BLaER1 (cell line): ENCODE results near the gene CRYZ.
"Not testable (repeated sequence)": the region's sequence is repeated elsewhere in the genome, so short reads cannot be mapped to it uniquely, and the experiment has no call there.

Experiments
- H3K27ac ChIP-seq: shearing (Covaris generic); formaldehyde crosslinking; 2 replicates; pipeline ENCODE4 v1.8.1; 2022
- H3K27me3 ChIP-seq: shearing (Covaris generic); formaldehyde crosslinking; 2 replicates; pipeline ENCODE4 v1.8.1; 2022
- H3K36me3 ChIP-seq: shearing (Covaris generic); formaldehyde crosslinking; 2 replicates; pipeline ENCODE4 v1.8.1; 2022
- H3K4me1 ChIP-seq: shearing (Covaris generic); formaldehyde crosslinking; 2 replicates; pipeline ENCODE4 v1.8.1; 2022
- H3K4me2 ChIP-seq: shearing (Covaris generic); formaldehyde crosslinking; 2 replicates; pipeline ENCODE4 v1.8.1; 2022
- H3K4me3 ChIP-seq: shearing (Covaris generic); formaldehyde crosslinking; 2 replicates; pipeline ENCODE4 v1.8.1; 2022
- H3K9ac ChIP-seq: shearing (Covaris generic); formaldehyde crosslinking; 2 replicates; pipeline ENCODE4 v1.8.1; 2022
- H3K9me3 ChIP-seq: shearing (Covaris generic); formaldehyde crosslinking; 2 replicates; pipeline ENCODE4 v1.8.1; 2022
- H4K20me1 ChIP-seq: shearing (Covaris generic); formaldehyde crosslinking; 2 replicates; pipeline ENCODE4 v1.8.1; 2022
- Cebpa-rat ChIP-seq: shearing (Covaris generic); IDR thresholded peaks from 2 replicates; pipeline ENCODE4 v1.8.1; 2022

CRYZ gene

DNA sequence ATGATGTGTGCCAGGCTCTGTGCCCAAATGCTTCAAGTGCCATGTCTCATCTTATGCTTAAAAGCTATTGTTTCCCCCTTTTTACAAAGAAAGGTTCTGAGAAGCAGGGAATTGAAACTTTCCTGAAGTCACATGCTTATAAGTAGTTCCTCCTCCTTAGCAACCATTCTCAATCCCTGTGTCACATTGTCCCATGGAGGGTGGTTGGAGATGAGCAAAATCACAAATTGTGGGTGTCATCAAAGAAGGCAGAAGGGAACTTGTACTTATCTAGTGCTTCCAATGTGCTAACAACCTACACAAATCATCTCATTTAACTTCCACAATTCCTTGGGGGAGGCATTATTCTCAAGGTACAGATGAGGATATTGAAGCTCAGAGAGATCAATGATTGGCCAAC, 49.2 kb downstream of the CRYZ start:
- Histone ChIP-seq H3K4me1 (peaks cover 16% of the 10 kb centered on the region), H3K27me3 (no peaks in the 10 kb centered on the region), H3K9ac (no peak overlapping the region), H3K4me3 (no peak overlapping the region), H3K36me3 (no peaks in the 10 kb centered on the region), H3K4me2 (no peak overlapping the region), H3K9me3 (no peaks in the 10 kb centered on the region), H3K27ac (no peak overlapping the region), H4K20me1 (no peaks in the 10 kb centered on the region)
- no peak for TF ChIP-seq Cebpa-rat

DNA sequence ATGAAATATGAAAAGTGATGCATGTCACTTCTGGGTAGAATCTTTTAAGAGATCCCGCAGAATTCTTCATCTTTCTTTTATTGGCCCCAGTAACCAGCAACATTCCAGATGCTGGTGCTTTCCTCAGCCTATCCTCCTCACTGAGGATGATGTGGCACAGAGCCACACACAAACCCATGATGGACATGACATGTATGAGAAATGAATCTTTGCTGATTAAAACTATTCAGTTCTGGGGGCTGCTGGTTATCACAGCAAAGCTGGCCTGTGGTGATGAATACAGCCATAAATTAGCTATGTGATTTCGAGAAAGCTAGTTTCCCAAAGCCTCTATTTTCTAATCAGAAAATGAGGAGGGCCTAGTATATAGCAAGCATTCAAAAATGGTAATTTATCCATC, 51.0 kb downstream of the CRYZ start:
- Histone ChIP-seq H3K9ac (no peak overlapping the region), H3K9me3 (no peaks in the 10 kb centered on the region), H4K20me1 (no peaks in the 10 kb centered on the region), H3K4me1 (peaks cover 16% of the 10 kb centered on the region), H3K27ac (no peak overlapping the region), H3K4me3 (no peak overlapping the region), H3K27me3 (no peaks in the 10 kb centered on the region), H3K36me3 (no peaks in the 10 kb centered on the region), H3K4me2 (no peak overlapping the region)
- no peak for TF ChIP-seq Cebpa-rat

DNA sequence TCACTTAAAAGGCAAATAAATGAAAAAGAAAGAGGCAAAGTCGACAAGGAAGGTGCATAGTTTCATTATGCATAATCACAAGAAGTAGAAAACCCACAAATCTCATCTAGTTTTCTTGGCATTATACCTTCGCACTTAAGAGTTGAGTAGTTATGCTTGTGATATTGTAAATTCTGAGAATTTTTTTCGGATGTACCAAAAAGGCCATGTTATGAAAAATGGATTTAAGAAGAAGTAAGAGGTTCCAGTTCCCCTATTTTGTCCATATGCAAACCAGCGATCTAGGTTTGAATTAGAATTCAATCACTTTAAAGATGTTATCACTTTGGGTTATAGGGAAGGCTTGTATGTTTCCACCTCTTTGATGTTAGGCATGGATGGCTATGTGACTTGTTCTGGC, 51.4 kb downstream of the CRYZ start:
- Histone ChIP-seq H4K20me1 (no peaks in the 10 kb centered on the region), H3K27ac (no peak overlapping the region), H3K36me3 (no peaks in the 10 kb centered on the region), H3K9me3 (no peaks in the 10 kb centered on the region), H3K4me3 (no peak overlapping the region), H3K9ac (no peak overlapping the region), H3K27me3 (no peaks in the 10 kb centered on the region), H3K4me2 (peak overlapping the region; percentile 48; the same call in 1 of the 2 replicates), H3K4me1 (peaks cover 16% of the 10 kb centered on the region)
- TF ChIP-seq Cebpa-rat = no peak

DNA sequence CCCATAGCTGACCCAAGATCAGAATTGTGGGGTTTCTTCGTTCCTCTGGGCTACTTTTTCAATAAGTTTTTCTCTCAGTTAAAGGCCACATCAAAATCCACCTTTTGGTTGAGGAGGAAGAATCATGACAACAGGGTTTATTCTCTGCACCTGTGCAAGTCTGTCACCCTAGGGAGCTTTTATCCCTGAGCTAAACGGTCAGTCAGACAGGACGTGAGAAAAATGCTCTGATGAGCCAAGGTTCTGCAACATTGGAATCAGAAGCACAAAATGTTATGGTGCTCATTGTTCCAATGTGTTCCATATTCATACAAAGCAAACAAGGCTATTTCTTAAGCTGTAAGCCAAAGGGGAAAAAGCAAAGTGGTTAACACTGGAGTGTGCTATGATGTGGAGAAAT, 51.8 kb downstream of the CRYZ start:
- Histone ChIP-seq H3K4me1 (peaks cover 16% of the 10 kb centered on the region), H3K36me3 (no peaks in the 10 kb centered on the region), H3K4me2 (peak overlapping the region; percentile 48), H3K27me3 (no peaks in the 10 kb centered on the region), H3K9me3 (no peaks in the 10 kb centered on the region), H3K4me3 (no peak overlapping the region), H3K27ac (no peak overlapping the region), H4K20me1 (no peaks in the 10 kb centered on the region), H3K9ac (no peak overlapping the region)
- TF ChIP-seq Cebpa-rat = no peak

DNA sequence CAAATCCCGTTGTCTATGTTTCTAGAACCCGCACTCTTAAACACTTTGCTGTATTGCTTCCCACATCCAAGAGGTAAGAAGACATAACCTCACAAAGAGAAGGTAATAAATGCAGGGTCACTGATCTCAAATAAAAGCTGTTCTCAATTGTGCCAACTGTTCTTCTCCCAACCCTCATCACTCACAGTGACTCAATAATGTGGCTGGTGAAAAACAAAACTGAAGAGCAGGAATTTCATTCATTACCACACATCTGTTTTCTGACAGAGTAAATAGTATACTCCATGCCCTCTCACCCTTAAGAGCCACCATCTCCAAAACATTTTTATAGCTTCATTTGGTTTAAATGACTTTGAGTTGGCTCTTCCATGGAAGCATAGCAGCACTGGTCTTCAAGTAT, 53.0 kb downstream of the CRYZ start:
- Histone ChIP-seq H3K27me3 (no peaks in the 10 kb centered on the region), H3K9me3 (no peaks in the 10 kb centered on the region), H4K20me1 (no peaks in the 10 kb centered on the region), H3K9ac (no peak overlapping the region), H3K36me3 (no peaks in the 10 kb centered on the region), H3K4me1 (peaks cover 16% of the 10 kb centered on the region), H3K27ac (no peak overlapping the region), H3K4me2 (no peak overlapping the region; the same call in 1 of the 2 replicates), H3K4me3 (no peak overlapping the region)
- no peak for TF ChIP-seq Cebpa-rat

DNA sequence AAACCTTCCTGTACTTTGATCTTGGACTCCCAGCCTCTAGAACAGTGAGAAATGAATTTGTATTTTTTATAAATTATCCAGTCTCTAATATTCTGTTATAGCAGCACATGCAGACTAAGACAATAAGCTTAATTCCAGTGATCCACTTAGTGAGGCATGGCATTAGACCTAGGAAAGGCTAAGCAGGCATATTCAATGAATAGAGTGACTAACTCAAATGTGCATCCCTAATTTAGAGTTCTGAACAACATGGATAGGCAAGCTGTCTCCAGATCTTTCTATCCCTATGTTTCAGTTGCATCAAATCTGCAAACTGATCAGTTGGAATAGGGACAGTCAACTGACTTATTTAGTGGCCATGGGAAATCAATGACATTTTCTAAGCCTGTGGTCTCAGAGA, 54.9 kb downstream of the CRYZ start:
- Histone ChIP-seq H3K36me3 (no peaks in the 10 kb centered on the region), H4K20me1 (no peaks in the 10 kb centered on the region)
- no peak for TF ChIP-seq Cebpa-rat

DNA sequence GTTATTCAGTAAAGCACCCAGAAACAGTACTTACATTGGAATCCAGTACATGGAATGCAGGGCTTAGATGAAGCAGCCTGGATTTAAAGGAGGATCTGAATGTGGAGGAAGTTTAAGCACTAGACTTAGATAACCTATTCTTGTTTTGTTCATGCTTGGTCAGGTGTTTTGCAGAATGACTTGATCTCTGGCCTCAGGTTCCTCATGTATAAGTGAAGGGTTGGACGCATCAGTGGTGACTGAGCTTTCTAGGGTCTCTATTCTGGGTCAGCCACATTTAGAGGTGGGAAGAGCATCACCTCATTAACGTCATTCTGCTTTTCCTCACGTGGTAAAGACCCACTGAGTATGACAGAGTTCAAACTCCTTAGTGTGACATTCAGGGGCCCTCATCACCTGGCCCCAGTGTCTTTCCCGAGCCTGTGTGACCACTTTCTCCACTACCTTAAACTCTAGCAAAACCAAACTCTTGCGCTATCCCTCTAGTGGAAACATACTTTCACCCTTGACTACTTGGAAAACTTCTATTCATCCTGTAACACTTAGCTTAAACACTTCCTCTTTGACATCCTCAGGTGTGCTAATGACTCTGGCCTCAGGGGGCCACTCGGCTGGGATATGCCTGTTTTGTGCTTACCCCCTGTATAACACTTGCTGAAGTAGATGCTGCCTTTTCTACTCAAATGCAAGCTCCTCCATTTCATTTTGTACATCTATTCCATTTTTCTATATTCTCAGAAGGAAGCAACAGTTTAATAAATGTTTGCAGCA, 58.4 kb downstream of the CRYZ start:
- H3K4me3 ChIP-seq = no peak overlapping the region
- H3K4me2 ChIP-seq = no peak overlapping the region
- no peak overlapping the region for H3K9ac ChIP-seq
- no peaks in the 10 kb centered on the region for H3K27me3 ChIP-seq
- H4K20me1 ChIP-seq = no peaks in the 10 kb centered on the region
- H3K9me3 ChIP-seq = peaks cover 28% of the 10 kb centered on the region
- H3K36me3 ChIP-seq = no peaks in the 10 kb centered on the region
- 0 out of 2 replicates have a peak, but pooled peaks cover under 1% of the 10 kb centered on the region for H3K4me1 ChIP-seq
- H3K27ac ChIP-seq = no peak overlapping the region
- no peak for TF ChIP-seq Cebpa-rat

More for the DNA sequence above, 54.9 kb downstream of the CRYZ start:
- Histone ChIP-seq H3K4me1 (peaks cover 16% of the 10 kb centered on the region), H3K9me3 (peaks cover 11% of the 10 kb centered on the region), H3K9ac (no peak overlapping the region), H3K27me3 (no peaks in the 10 kb centered on the region), H3K4me2 (no peak overlapping the region), H3K4me3 (no peak overlapping the region), H3K27ac (no peak overlapping the region)

DNA sequence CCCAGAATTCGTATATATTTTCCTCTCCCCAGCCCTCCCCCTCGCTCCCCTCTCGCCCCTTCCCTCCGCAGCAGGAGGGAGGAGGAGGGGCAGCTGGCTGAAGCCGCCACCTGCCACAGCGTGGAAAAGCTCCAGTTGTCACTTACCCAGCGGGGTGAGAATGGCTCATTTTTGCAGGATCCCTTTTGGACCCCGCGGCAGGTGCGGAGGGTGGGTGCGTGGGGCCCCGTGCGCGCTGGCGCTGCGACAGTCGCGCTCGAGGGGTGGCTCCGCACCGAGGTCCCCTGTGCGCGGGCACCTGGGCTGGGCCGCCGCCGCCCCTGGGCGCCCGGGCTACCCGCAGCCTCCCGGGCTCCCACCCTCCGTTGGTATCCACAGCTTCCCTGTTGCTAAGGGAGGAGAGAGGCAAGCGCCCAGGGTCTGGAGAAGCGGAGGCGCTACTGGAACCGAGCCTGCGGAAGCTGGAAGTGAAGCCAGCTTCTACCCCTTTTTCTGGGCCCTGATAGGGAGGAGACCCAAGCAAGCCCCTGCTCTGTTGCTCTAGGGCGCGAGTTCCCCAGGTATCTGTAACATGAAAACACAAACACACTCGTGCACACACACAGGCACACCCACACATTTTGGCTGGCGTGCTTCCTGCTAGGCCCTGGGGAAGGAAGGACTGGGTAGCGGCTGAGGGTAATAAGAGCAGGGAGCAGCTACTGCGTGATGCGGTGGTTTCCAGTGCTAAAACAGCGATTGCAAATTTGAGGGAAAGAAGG, 59.3 kb downstream of the CRYZ start, which contains the start of gene ERICH3:
ERICH3 (minus strand) TSS at position 442 of the 761 bp plus-strand sequence; CDS start at position 169, 273 bp downstream.
- H3K9ac ChIP-seq = no peak within 1 kb of the TSS
- no peak within 1 kb of the TSS for H3K4me2 ChIP-seq
- TF ChIP-seq Cebpa-rat = no peak
- 0 out of 2 replicates have a peak, but pooled peaks cover 5% of the 10 kb centered on the region for H3K4me1 ChIP-seq
- peaks cover 28% of the 10 kb centered on the region for H3K9me3 ChIP-seq
- H3K36me3 ChIP-seq = no peaks in the 10 kb centered on the region
- H3K27me3 ChIP-seq = no peaks in the 10 kb centered on the region
- no peak within 1 kb of the TSS for H3K4me3 ChIP-seq
- H3K27ac ChIP-seq = no peak within 1 kb of the TSS
- H4K20me1 ChIP-seq = no peaks in the 10 kb centered on the region

DNA sequence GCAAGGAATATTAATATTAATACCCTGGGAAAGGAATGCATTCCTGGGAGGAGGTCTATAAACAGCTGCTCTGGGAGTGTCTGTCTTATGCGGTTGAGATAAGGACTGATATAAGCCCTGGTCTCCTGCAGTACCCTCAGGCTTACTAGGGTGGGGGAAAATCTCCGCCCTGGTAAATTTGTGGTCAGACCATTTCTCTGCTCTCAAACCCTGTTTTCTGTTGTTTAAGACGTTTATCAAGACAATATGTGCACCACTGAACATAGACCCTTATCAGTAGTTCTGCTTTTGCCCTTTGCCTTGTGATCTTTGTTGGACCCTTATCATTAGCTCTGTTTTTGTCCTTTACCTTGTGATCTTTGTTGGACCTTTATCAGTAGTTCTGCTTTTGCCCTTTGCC, 62.0 kb downstream of the CRYZ start:
- H4K20me1 ChIP-seq, H3K27me3 ChIP-seq, H3K4me3 ChIP-seq: not testable (repeated sequence)

More for the DNA sequence above, 62.0 kb downstream of the CRYZ start:
- H3K4me2 ChIP-seq, H3K9ac ChIP-seq, H3K27ac ChIP-seq, H3K4me1 ChIP-seq, H3K36me3 ChIP-seq: not testable (repeated sequence)
- H3K9me3 ChIP-seq = peaks cover 32% of the 10 kb centered on the region
